ENCODE measurements around the gene MRO.

GRCh38 chr18:50830544-50830943 is 10.7 kb upstream of the MRO start:
- TF ChIP-seq CTCF (IDR thresholded peaks at IDR 0.05 in 2 of 3, conservative IDR thresholded peaks at IDR 0.05 in 1 of 3; ENCODE audit: control insufficient read depth in 2 of 3, extremely low read depth in 1 of 3, insufficient read depth in 1 of 3, low read depth in 3 of 3, low read length in 3 of 3): no peak
- TF ChIP-seq JUND (IDR thresholded peaks at IDR 0.05; ENCODE audit: low read depth, low read length): no peak
